Measurements from ENCODE around the gene C1GALT1.

C1GALT1 gene

DNA sequence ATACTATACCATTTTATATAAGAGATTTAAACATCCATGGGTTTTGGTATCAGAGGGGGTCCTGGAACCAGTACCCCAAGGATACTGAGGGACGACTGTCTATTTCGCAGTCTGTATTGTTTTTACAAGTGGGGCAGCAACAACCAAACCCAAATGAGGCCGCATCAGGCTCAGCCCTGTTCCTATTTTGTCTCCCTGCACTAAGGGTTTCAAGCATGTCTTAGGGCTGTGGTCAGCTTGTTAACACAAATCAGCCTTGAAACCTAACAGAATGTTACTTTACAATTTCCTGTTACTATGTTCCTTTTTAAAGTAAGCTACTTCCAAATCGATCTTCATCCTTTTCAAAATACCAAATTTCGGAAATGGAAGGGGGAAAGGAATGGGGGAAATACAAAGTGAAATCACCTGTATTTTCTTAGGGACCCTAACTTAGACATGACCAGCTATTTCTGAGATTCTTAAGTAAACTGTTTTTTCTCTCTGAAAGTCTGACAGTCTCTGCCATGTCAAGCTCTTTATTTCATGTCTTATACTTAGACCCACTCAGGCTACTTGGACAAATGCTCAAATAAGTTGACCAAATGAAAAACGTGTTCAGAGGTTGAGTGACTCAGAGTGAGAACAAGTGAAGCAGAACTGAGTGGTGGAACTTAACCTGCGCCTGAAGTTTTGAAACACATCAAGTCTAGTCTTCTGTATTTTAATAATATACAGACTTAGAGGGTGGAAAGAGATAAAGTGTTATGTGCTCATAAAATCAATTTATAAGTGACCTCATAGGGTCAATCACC is 75.8 kb downstream of the C1GALT1 start:
- Histone ChIP-seq H3K9me3 (ENCODE audit: control insufficient read depth, low read length) (no peaks in the 10 kb centered on the region), H3K4me1 (ENCODE audit: control insufficient read depth, insufficient read depth, low read length, poor library complexity, severe bottlenecking) (no peaks in the 10 kb centered on the region), H3K27ac (ENCODE audit: low read depth, low read length, severe bottlenecking) (no peak overlapping the region), H3K36me3 (ENCODE audit: control insufficient read depth, insufficient read depth, low read length) (peaks cover 2% of the 10 kb centered on the region), H3K4me3 (ENCODE audit: extremely low read depth, insufficient read depth, low read length, poor library complexity, severe bottlenecking) (no peak overlapping the region)
- WGBS, 2 experiments (ENCODE audit: insufficient coverage in 2 of 2), result 81 to 100% methylated on average over 3 of the region's 7 CpGs

- Histone ChIP-seq H3K27ac (ENCODE audit: low read depth, low read length, severe bottlenecking) (no peak overlapping the region), H3K4me3 (ENCODE audit: extremely low read depth, insufficient read depth, low read length, poor library complexity, severe bottlenecking) (no peak overlapping the region), H3K9me3 (ENCODE audit: control insufficient read depth, low read length) (no peaks in the 10 kb centered on the region), H3K4me1 (ENCODE audit: control insufficient read depth, insufficient read depth, low read length, poor library complexity, severe bottlenecking) (no peaks in the 10 kb centered on the region), H3K36me3 (ENCODE audit: control insufficient read depth, insufficient read depth, low read length) (peaks cover 2% of the 10 kb centered on the region)
These were observed 79.5 kb downstream of the C1GALT1 start for GRCh38 chr7:7261863-7262262.

- no peak overlapping the region for H3K4me3 ChIP-seq (ENCODE audit: extremely low read depth, insufficient read depth, low read length, poor library complexity, severe bottlenecking)
- no peak overlapping the region for H3K27ac ChIP-seq (ENCODE audit: low read depth, low read length, severe bottlenecking)
- H3K9me3 ChIP-seq (ENCODE audit: control insufficient read depth, low read length), result no peaks in the 10 kb centered on the region
- H3K4me1 ChIP-seq (ENCODE audit: control insufficient read depth, insufficient read depth, low read length, poor library complexity, severe bottlenecking), result no peaks in the 10 kb centered on the region
- whole genome bisulfite sequencing, 2 experiments (ENCODE audit: insufficient coverage in 2 of 2), result 80 to 93% methylated on average over 4 to 5 of the region's 5 CpGs
- H3K36me3 ChIP-seq (ENCODE audit: control insufficient read depth, insufficient read depth, low read length), result no peaks in the 10 kb centered on the region
These were observed 81.2 kb downstream of the C1GALT1 start for GRCh38 chr7:7263297-7264230.

- H3K36me3 ChIP-seq (ENCODE audit: control insufficient read depth, insufficient read depth, low read length), result no peaks in the 10 kb centered on the region
- WGBS, 2 experiments (ENCODE audit: insufficient coverage in 2 of 2), result 85 to 93% methylated on average over 6 to 8 of the region's 9 CpGs
These were observed 82.1 kb downstream of the C1GALT1 start for GRCh38 chr7:7264306-7265040.

GRCh38 chr7:7265081-7266075 is 83.0 kb downstream of the C1GALT1 start:
- H3K4me1 ChIP-seq (ENCODE audit: control insufficient read depth, insufficient read depth, low read length, poor library complexity, severe bottlenecking), result no peaks in the 10 kb centered on the region
- no peaks in the 10 kb centered on the region for H3K9me3 ChIP-seq (ENCODE audit: control insufficient read depth, low read length)
- no peak overlapping the region for H3K27ac ChIP-seq (ENCODE audit: low read depth, low read length, severe bottlenecking)
- WGBS, 2 experiments (ENCODE audit: insufficient coverage in 2 of 2), result 82 to 86% methylated on average over 6 of the region's 8 CpGs
- H3K36me3 ChIP-seq (ENCODE audit: control insufficient read depth, insufficient read depth, low read length), result no peaks in the 10 kb centered on the region
- no peak overlapping the region for H3K4me3 ChIP-seq (ENCODE audit: extremely low read depth, insufficient read depth, low read length, poor library complexity, severe bottlenecking)

More at GRCh38 chr7:7264306-7265040, 82.1 kb downstream of the C1GALT1 start:
- Histone ChIP-seq H3K4me3 (ENCODE audit: extremely low read depth, insufficient read depth, low read length, poor library complexity, severe bottlenecking) (no peak overlapping the region), H3K4me1 (ENCODE audit: control insufficient read depth, insufficient read depth, low read length, poor library complexity, severe bottlenecking) (no peaks in the 10 kb centered on the region), H3K27ac (ENCODE audit: low read depth, low read length, severe bottlenecking) (no peak overlapping the region), H3K9me3 (ENCODE audit: control insufficient read depth, low read length) (no peaks in the 10 kb centered on the region)

GRCh38 chr7:7266257-7266881 is 84.0 kb downstream of the C1GALT1 start:
- H3K4me1 ChIP-seq (ENCODE audit: control insufficient read depth, insufficient read depth, low read length, poor library complexity, severe bottlenecking), result no peaks in the 10 kb centered on the region
- H3K27ac ChIP-seq (ENCODE audit: low read depth, low read length, severe bottlenecking), result no peak overlapping the region
- WGBS, 2 experiments (ENCODE audit: insufficient coverage in 2 of 2), result 90 to 93% methylated on average over 2 of the region's 6 CpGs
- H3K36me3 ChIP-seq (ENCODE audit: control insufficient read depth, insufficient read depth, low read length), result no peaks in the 10 kb centered on the region
- no peak overlapping the region for H3K4me3 ChIP-seq (ENCODE audit: extremely low read depth, insufficient read depth, low read length, poor library complexity, severe bottlenecking)
- H3K9me3 ChIP-seq (ENCODE audit: control insufficient read depth, low read length), result no peaks in the 10 kb centered on the region

DNA sequence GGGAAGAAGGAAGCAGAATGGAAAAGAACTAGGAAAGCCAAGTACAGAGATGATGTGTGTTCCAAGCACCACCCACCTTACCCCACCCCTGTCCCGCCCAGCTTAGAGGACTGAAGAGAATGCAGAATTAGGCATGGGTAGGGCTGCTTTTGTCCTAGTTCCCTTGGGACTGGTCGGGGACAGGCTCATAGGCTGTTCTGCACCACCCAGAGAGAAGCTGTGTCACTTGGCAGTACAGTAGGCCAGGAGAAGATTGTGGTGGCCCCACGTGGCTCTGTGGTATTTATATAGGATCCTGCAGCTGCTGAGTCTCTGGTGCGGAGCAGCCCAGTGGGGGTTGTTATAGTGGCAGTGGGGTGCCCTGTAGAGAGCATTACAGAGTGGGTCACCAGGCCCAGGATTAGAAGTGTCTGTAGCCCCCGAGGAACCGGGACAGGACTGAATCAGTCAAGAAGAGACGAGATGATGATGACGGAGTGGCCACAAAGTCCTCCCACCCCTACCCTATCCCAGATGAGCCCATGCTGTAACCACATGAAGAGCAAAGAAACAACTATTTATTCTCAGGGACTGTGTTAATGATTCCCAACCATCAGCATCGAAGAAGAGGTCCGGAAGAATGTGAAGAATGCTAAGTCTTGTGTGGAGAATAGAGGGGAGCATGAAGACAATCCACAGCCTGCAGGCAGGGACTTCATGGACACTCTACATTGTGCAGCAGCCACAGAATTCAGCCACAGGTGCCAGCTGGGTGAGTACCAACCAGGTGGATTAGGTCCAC is 88.9 kb downstream of the C1GALT1 start:
- no peak overlapping the region for H3K27ac ChIP-seq (ENCODE audit: low read depth, low read length, severe bottlenecking)
- no peaks in the 10 kb centered on the region for H3K36me3 ChIP-seq (ENCODE audit: control insufficient read depth, insufficient read depth, low read length)
- 80 to 88% methylated on average over 3 to 7 of the region's 10 CpGs for WGBS, 2 experiments (ENCODE audit: insufficient coverage in 2 of 2)
- no peaks in the 10 kb centered on the region for H3K4me1 ChIP-seq (ENCODE audit: control insufficient read depth, insufficient read depth, low read length, poor library complexity, severe bottlenecking)
- H3K9me3 ChIP-seq (ENCODE audit: control insufficient read depth, low read length), result no peaks in the 10 kb centered on the region
- H3K4me3 ChIP-seq (ENCODE audit: extremely low read depth, insufficient read depth, low read length, poor library complexity, severe bottlenecking), result no peak overlapping the region

GRCh38 chr7:7272294-7272693 is 90.0 kb downstream of the C1GALT1 start:
- Histone ChIP-seq H3K4me1 (ENCODE audit: control insufficient read depth, insufficient read depth, low read length, poor library complexity, severe bottlenecking) (no peaks in the 10 kb centered on the region), H3K36me3 (ENCODE audit: control insufficient read depth, insufficient read depth, low read length) (no peaks in the 10 kb centered on the region), H3K9me3 (ENCODE audit: control insufficient read depth, low read length) (no peaks in the 10 kb centered on the region), H3K4me3 (ENCODE audit: extremely low read depth, insufficient read depth, low read length, poor library complexity, severe bottlenecking) (no peak overlapping the region), H3K27ac (ENCODE audit: low read depth, low read length, severe bottlenecking) (no peak overlapping the region)
- no CpG with 5 or more reads among the region's 1 CpG for WGBS, 2 experiments (ENCODE audit: insufficient coverage in 2 of 2)

DNA sequence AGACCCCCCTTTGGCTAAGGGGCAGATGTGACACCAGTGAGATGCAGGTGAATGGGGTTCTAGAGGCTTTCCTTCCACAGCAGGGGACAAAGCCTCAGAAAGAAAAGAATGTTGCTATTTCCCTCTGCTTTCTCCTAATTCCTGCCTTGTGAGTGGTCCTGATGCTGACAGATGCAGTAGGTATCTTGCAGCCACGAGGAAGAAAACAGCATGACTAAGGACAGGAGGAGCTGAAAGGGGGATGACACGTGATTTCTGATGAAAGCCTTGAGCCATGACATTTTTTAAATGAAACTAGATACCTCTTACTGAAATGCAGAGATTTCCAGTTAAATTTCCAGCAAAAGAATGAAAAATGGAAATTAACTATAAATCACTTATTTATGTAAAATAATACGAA is 92.4 kb downstream of the C1GALT1 start:
- Histone ChIP-seq H3K4me1 (ENCODE audit: control insufficient read depth, insufficient read depth, low read length, poor library complexity, severe bottlenecking) (no peaks in the 10 kb centered on the region), H3K27ac (ENCODE audit: low read depth, low read length, severe bottlenecking) (no peak overlapping the region), H3K4me3 (ENCODE audit: extremely low read depth, insufficient read depth, low read length, poor library complexity, severe bottlenecking) (no peak overlapping the region), H3K9me3 (ENCODE audit: control insufficient read depth, low read length) (no peaks in the 10 kb centered on the region), H3K36me3 (ENCODE audit: control insufficient read depth, insufficient read depth, low read length) (no peaks in the 10 kb centered on the region)
- WGBS, 2 experiments (ENCODE audit: insufficient coverage in 2 of 2), result 38% methylated on average over 2 of the region's 3 CpGs; no CpG with 5 or more reads in 1 of the 2 experiments

Data from mesodermal cell (in vitro differentiated cells).